SK-N-MC (cell line): Measurements from ENCODE around the gene GMNC.

ENCODE experiments used
- DNase-seq: peaks from one replicate; pipeline ENCODE4 v3.0.0-alpha.2; 2011; ENCODE audit warnings: low read depth, low spot score
- H3K27ac ChIP-seq: fragments of 200-600 bp; sonication (generic); 2 replicates; pipeline ENCODE4 v1.5.1; 2016; ENCODE audit warnings: mixed run types
- H3K36me3 ChIP-seq: fragments of 200-600 bp; sonication (generic); 2 replicates; pipeline ENCODE4 v1.6.1; 2017; ENCODE audit warnings: antibody characterized with exemption, low read length, mixed read lengths; ENCODE audit not compliant: insufficient read depth
- H3K4me3 ChIP-seq: fragments of 200-600 bp; sonication (generic); 2 replicates; pipeline ENCODE4 v1.5.1; 2016
- H3K9ac ChIP-seq: fragments of 200-600 bp; sonication (generic); 2 replicates; pipeline ENCODE4 v1.8.0; 2017; ENCODE audit warnings: mixed run types, mixed read lengths; ENCODE audit not compliant: insufficient read length
- H3K9me3 ChIP-seq: fragments of 200-600 bp; sonication (generic); 2 replicates; pipeline ENCODE4 v1.6.1; 2017; ENCODE audit warnings: low read depth, mild to moderate bottlenecking, antibody characterized with exemption, low read length, moderate library complexity, mixed read lengths
- EZH2 ChIP-seq: fragments of 200-600 bp; sonication (generic); IDR thresholded peaks from one replicate; pipeline ENCODE4 v1.6.1; 2017; ENCODE audit warnings: antibody characterized with exemption
- FOXP2 ChIP-seq: optimal IDR thresholded peaks from 2 replicates; pipeline ENCODE3; 2011; ENCODE audit warnings: mild to moderate bottlenecking, moderate library complexity; ENCODE audit not compliant: insufficient read depth; ENCODE audit errors: extremely low read length, control extremely low read depth
- POLR2AphosphoS5 ChIP-seq: IDR thresholded peaks from 2 replicates; pipeline ENCODE4 v1.6.1; 2012; ENCODE audit warnings: mild to moderate bottlenecking, low read depth, low read length, borderline replicate concordance

GMNC gene

DNA sequence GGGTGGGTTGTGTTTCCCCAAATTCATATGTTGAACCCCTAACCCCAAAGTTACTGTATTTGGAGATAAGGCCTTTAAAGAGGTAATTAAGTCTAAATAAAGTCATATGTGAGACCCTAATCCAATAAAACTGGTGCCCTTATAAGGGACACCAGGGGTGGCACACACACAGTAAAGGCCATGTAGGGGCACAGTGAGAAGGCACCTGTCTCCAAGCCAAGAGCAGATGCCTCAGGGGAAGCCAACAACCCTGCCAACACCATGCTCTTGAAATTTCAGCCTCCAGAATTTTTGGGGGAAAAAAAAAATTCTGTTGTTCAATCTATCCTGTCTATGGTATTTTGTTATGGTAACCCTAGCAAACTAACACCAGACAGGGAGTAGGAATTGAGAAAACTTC lies 1.5 kb upstream of the GMNC start:
- TF ChIP-seq FOXP2 (no peak), EZH2 (no peak), POLR2AphosphoS5 (no peak)
- no peaks in the 10 kb centered on the region for H3K36me3 ChIP-seq

DNA sequence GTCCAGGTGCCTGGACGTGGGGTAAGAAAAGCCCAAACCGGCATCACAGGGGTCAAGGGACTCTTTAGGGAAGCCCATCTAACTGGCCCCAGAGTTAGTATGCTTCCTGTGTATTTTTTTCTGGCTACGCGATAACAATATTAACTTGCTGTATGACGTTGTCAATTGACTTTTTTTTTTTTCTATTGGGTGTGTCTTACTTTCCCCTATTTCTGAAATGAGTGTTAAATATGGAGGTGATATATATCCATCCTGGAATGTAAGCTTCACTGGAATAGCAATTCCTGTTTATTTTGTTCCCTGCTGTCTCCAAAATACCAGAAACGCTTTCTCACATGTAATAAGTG lies 598 bp upstream of the GMNC start:
- no peaks in the 10 kb centered on the region for H3K36me3 ChIP-seq
- no peak overlapping the region for H3K27ac ChIP-seq
- H3K9ac ChIP-seq: peak overlapping the region; percentile 52
- no peaks in the 10 kb centered on the region for H3K9me3 ChIP-seq
- peak overlapping the region; percentile 76 for H3K4me3 ChIP-seq
- no peak for TF ChIP-seq POLR2AphosphoS5
- TF ChIP-seq EZH2: no peak
- no peak for TF ChIP-seq FOXP2
- no peak for DNase-seq

More for the DNA sequence above, 1.5 kb upstream of the GMNC start:
- no peak for DNase-seq
- Histone ChIP-seq H3K27ac (no peak overlapping the region), H3K9ac (no peak overlapping the region), H3K9me3 (no peaks in the 10 kb centered on the region), H3K4me3 (no peak overlapping the region)

DNA sequence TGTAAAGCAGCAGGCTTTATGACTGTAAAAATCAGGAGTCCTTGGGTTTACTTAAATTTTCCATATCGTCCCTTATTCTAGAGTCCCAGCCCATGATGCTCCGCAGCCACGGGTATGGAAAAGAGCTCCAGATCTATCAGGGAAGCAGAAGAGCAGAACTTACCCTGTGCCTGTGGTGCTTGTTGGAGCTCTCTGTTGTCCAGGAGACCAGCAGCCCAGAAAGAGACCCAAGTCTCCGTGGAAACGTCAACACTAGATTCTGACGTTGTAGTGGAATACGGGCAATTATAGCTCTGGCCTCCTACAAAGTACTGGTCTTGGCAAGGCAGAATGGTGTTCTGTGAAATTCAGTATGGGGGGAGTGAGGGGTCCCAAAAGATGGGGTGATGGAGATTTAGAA lies 2.0 kb downstream of the GMNC start:
- Histone ChIP-seq H3K9me3 (no peaks in the 10 kb centered on the region), H3K4me3 (no peak overlapping the region), H3K27ac (no peak overlapping the region), H3K36me3 (no peaks in the 10 kb centered on the region), H3K9ac (no peak overlapping the region)
- no peak for DNase-seq
- TF ChIP-seq EZH2 (no peak), POLR2AphosphoS5 (no peak), FOXP2 (no peak)

DNA sequence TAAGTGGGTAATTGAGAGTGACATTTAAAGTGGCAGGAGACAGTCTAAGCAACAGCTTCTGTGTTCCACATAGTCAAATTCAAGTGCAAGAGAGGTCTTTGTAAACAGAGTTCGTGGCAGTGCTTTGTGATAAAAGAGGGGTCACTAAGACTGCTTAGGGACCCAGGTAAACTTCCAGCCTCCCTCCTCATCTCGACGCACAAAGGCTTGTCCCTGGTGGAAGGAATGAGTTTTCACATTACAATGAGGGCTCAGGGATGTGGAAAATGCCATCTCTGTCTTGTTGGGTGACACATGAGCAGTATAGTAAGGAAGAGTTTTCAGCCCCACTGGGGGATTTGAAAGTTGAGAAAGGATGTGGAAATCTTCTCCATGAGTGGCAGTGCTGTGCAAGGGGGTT lies 7.3 kb downstream of the GMNC start:
- H3K4me3 ChIP-seq: no peak overlapping the region
- no peak overlapping the region for H3K27ac ChIP-seq
- no peak for DNase-seq
- no peak overlapping the region for H3K9ac ChIP-seq
- H3K36me3 ChIP-seq: no peaks in the 10 kb centered on the region
- TF ChIP-seq POLR2AphosphoS5 (no peak), FOXP2 (no peak), EZH2 (no peak)
- no peaks in the 10 kb centered on the region for H3K9me3 ChIP-seq

DNA sequence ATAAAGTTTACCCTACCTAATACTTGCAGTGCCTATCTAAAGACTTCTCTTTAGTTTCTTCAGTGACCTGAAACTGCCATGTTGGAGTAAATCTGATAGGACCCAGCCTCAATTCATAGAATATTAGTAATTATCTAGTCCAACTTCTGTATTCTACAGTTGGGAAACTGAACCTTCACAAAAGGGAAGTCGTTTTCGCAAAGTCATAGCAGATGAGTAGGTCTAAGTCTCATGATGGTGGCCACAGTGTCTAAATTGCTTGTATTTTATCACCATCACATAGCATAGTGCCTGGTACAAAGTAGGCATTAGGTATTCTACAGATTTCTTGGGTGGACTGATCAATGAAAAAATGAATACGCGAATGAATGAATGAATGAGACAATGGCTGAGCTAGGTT lies 8.4 kb downstream of the GMNC start:
- H3K36me3 ChIP-seq: no peaks in the 10 kb centered on the region
- no peak overlapping the region for H3K4me3 ChIP-seq
- no peak overlapping the region for H3K27ac ChIP-seq
- no peak overlapping the region for H3K9ac ChIP-seq
- TF ChIP-seq EZH2 (no peak), POLR2AphosphoS5 (no peak), FOXP2 (no peak)
- DNase-seq: no peak
- H3K9me3 ChIP-seq: no peaks in the 10 kb centered on the region

DNA sequence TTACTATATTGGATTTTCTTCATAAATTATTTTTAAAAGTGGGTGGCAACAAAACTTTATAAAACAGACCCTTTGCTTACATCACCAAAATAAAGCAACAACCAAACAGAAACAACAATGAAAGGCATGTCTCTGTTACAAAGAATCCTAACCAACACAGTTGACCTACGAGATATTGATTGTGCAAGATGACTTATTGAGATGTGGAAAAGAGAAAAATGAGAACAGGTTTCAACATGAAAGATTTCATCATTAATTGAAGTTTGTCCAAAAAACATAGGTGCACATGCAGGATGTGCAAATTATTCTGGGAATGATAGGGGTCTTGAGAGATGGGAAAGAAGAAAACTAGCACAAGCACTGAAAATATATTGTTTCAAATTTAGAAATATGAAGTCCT lies 9.0 kb downstream of the GMNC start:
- DNase-seq: no peak
- no peak for TF ChIP-seq EZH2
- TF ChIP-seq POLR2AphosphoS5: no peak
- no peak for TF ChIP-seq FOXP2
- Histone ChIP-seq H3K9ac (no peak overlapping the region), H3K27ac (no peak overlapping the region), H3K9me3 (no peaks in the 10 kb centered on the region), H3K4me3 (no peak overlapping the region), H3K36me3 (no peaks in the 10 kb centered on the region)

DNA sequence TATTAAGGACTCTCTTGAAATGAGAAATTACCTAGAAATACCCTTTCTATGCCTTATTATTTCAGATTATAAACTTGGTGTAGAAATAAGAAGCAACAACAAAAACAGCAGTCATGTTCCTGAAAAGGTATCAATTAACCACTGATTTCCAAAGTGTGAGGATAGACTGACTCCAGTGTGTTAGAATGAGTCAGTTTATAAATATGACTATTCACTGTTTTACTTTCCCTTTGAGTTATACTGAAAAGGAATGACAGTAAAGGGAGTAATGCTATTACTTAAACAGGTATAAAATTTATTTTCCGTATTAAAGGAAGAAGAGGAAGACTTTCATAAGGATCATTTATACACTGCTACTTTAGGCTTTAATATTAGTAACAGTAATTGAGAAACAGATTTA lies 12.9 kb downstream of the GMNC start:
- no peaks in the 10 kb centered on the region for H3K9me3 ChIP-seq
- H3K27ac ChIP-seq: no peak overlapping the region
- DNase-seq: no peak
- H3K4me3 ChIP-seq: no peak overlapping the region
- no peak for TF ChIP-seq POLR2AphosphoS5
- TF ChIP-seq FOXP2: no peak
- no peak for TF ChIP-seq EZH2
- no peaks in the 10 kb centered on the region for H3K36me3 ChIP-seq
- no peak overlapping the region for H3K9ac ChIP-seq

DNA sequence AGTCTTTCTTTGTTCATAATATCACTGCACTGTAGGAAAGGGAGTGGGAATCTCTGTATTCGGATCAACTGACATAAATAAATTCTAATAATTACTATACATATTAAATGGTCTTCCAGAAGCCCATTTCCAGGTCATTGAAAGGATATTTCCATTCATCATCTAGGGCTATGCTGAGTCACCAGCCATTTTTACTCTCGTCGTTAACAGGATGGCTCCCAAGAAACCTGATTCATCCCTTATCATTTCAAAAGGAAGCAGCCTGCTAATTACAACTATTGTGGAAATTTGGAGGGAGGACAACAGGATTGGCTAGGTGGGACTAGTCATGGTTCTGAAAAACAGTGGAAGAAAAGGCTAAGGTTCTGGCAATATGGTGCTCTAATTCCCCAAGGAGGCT lies 13.6 kb downstream of the GMNC start:
- no peak overlapping the region for H3K27ac ChIP-seq
- TF ChIP-seq EZH2: no peak
- no peak for TF ChIP-seq FOXP2
- TF ChIP-seq POLR2AphosphoS5: no peak
- H3K36me3 ChIP-seq: no peaks in the 10 kb centered on the region
- H3K4me3 ChIP-seq: no peak overlapping the region
- H3K9me3 ChIP-seq: no peaks in the 10 kb centered on the region
- H3K9ac ChIP-seq: no peak overlapping the region
- DNase-seq: no peak

DNA sequence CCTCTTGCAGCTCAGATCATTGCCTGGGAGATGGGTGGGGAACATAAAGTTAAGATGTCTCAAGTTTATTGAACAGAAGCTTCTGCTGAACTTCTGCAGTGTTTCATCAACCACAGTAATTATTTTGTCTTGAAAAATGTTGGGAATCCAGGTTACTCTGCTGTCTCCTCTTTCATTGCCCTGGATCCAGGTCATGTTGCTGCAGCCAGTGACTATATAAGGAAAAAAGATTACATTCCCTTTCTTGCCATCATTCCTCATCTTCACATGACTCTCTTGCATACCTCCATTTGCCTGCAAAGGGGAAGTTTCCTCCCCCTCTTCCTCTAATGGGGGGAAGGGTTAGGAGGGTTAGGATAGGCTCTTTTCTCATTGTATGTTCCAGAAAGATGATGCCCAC lies 15.1 kb downstream of the GMNC start:
- Histone ChIP-seq H3K9me3 (no peaks in the 10 kb centered on the region), H3K27ac (no peak overlapping the region), H3K9ac (no peak overlapping the region), H3K36me3 (no peaks in the 10 kb centered on the region), H3K4me3 (no peak overlapping the region)
- DNase-seq: no peak
- TF ChIP-seq EZH2 (no peak), POLR2AphosphoS5 (no peak), FOXP2 (no peak)
